NCI-H1436 (cell line): ENCODE data around the gene DCXR.

ENCODE experiments used
- DNase-seq: peaks from one replicate; lab custom pipeline; 2025; lab: John Stamatoyannopoulos, UW

The DCXR gene

DNA sequence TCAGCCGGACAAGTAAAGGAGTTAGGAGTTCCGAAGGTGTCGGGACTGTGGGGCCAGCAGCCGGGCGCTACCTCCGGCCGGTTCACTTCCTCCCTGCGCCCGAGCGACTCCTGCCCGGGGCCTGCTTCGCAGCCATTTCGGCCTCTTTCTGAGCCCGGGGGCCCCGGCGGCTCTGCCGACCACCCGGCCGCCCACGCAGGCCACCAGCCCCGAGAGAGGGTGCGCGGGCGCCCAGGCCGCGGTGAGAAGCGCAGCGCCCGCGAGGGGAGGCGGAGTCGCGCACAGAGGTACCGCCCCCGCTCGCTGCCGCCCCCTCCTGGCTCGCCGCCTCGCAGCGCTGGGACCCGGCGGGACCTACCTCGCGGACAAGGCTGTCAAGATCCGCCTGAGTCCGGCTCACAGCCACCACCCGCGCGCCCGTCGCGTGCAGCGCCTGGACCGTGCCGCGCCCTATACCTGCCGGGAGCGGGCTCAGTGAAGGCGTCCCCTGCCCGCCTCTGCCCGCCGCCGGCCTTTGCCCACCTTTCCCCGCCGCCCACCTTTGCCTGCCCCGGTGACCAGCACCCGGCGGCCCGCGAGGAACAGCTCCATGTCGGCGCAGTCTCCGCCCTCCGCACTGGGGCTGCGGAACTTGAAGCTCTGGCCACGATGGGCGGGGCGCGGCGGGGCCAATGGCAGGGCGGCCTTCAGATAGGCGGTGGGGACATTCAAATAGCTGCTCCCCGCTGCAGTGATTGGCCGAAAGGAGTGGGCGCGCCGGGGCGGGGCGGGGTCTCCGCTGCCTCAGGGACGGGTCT is at the start of gene DCXR:
Gene DCXR (minus strand): TSS at position 606 of the 797 bp plus-strand sequence. CDS start 15 bp downstream, at position 591.
- peak; percentile 99 for DNase-seq

DNA sequence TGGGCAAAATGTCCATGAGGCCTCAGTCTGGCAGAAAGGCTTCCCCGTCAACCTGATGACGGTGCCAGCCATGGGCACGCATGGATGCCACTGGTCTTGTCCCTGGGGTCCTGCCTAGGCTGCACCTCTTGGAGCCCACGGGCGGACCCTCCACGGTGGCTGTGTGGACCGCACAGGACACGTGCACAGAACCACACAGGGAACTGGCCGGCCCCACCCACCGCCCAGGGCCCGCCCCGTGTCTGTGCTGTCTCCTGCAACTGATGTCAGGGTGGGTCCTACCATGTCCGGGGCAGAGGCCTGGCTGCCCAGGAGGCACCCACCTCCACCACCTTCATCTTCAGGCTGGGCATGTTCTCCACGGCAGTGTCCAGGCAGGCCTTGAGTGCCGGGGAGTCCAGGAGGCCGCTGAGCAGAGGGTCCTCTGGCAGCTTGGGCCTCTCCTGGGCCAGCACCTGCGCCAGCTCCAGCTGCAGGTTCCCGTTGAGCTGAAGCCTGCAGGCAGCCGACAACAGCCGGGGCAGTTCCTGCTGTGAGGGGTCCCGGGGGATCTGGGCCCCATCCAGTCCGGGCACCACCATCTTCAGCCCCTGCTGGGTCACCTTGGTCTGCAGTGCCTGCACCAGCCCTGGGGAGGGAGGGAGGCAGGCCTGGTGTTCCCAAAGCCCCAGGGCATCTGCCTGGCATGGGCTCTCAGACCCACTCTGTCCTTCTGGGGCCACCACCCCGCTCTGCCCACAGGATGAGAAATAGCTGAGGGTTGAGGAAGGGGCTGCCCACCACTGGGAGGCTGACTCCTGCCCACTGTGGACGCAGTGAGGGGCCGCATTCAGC is 48.7 kb upstream of the DCXR start:
- no peak for DNase-seq

DNA sequence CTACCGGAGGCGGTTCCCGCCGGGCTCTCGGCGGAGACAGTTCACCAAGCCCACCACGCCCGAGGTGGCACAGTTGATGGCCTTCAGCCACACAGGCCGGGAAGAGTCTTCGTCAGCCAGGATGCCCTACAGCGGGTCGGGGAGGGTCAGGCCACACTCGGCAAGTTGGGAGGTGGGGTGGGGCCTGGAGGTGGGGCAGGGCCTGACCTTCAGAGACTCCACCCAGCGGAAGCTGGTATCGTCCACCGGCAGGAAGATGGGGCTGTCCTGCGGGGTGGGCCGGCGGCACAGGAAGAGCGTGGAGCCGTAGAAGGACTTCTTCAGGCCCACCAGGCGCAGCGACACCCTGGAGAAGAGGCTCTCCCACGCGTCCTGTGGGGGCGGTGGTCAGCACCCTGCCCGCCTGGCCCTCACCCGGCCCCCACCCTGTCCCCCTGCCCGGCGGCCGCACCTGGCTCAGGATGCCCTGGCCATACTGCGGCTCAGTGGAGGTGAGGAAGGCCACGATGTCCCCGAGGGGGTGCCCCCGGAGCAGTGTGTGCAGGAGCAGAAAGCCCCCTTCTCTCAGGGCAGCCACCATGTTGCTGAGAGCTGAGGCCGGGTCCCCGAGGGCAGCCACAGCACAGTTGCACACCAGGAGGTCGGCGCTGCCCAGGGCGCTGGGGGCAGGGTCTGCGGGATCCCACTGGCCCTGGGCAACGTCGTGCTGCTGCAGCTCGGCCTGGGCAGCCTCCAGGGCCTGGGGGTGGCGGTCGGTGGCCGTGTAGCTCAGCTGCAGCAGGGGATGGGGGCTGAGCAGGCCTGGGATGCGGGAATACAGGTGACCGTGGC is 47.7 kb upstream of the DCXR start:
- no peak for DNase-seq

DNA sequence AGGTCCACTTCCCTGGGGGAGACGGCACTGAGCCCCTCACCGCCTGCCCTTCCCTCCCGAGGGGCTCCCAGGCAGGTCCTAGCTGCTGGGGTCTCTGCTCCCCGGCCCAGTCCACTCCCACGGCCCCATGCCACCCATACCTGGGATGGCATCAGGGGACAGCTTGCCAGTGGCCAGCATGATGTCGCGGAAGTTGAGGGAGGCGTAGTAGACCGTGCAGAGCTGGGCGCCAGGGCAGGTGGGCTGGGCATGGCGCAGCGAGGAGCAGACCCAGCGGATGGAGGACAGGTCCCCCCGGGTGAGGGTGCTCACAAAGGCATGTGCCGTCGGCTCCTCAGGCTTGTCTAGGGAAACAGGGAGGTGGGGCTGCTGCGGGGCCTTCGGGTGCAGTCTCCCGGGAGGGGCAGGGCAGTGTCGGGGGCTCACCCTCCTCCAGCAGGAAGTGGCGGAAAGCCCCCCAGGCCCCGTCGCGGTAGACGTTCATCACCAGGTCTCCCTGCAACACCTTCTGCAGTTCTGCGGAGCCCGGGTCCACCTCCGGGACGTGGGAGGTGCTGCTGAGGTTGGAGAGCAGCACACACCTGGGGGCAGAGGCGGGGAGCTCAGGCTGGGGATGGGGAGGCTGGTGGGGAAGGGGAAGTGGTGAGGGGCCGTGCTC is 47.0 kb upstream of the DCXR start:
- no peak for DNase-seq

DNA sequence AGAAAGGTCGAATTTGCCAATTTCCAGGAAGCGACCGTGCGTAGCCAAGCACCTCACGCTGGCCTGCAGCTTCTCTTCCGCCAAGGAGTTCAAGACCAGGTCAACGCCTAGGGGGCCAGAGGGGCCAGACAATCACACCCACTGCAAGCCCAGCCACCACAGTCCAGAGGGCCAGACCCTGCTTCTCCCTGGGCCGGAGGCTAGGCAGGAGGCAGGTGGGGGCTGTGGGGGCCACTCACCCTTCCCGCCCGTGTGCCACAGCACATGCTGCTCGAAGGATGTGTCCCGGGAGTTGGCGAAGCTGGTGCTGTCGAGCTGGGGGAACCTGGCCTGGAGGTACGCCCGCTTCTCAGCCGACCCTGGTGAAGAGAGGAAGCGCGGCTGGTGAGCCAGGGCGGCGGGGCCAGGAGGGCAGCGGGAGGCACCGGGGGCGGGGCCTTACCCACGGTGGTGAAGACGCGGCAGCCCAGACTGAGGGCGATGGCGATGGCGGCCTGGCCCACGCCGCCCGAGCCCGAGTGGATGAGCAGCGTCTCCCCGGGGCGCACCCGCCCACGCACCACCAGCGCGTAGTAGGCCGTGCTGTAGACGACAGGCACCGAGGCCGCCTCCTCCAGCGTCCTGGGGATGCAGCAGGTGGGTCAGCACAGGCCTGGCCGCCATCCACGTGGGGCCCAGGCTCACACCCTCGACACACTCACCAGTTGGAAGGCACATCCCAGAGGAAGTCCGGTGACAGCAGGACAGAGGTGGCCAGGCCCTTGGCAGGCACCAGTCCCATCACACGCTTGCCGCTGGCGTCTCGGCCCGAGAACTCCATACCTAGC is 46.2 kb upstream of the DCXR start:
- no peak for DNase-seq

DNA sequence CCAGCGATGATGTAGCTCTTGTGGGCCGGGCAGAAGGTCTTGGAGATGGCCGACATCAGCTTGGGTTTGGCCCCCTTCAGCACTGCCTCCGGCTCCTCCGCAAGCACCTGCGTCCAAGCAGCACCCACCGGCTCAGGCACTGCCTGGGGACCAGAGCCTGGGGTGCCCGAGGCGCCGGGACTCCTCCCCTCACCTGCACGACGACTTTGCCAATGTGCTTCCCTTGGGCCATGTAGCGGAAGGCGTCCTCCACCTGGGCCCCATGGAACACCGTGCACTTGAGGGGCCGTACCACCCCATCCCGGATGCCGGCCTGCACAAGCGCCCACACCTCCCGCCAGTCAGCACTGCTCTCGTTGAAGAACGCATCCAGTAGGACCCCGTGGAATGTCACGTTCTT is 45.5 kb upstream of the DCXR start:
- no peak for DNase-seq

DNA sequence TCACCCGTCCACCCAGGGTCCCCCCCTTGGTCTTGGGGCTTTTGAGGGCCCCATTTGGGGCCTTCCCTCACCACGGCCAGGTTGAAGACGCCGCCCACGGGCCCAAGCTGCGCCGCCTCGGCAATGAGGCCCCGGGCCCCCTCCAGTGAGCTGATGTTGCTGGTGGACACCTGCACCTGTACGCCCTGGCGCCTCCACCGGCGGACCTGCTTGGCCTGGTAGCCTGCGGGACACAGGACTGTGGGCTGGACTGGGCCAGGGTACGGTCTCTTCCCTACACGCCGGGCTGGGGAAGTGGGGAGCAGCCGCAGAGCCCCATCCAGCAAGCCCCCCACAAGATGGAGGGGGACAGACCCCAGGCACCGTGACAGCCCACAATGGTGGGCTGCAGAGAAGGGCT is 45.0 kb upstream of the DCXR start:
- DNase-seq = no peak

DNA sequence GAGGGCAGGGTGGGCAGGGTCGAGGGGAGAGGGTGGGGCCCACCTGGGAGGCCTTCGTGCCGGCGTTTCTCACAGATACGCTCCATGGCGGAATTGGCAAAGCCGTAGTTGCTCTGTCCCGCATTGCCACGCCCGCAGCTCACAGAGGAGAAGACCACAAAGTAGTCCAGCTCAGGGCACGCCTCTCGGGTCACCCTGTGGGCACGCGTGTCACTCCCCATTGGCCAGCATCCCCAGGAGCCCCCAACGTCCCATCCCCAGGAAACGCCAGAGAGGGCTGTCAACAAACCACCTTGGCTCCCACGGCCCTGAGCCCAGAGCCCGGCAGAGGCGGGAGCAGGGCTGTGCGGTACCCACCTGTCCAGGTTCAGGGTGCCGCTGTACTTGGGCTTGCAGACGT is 44.5 kb upstream of the DCXR start:
- no peak for DNase-seq

DNA sequence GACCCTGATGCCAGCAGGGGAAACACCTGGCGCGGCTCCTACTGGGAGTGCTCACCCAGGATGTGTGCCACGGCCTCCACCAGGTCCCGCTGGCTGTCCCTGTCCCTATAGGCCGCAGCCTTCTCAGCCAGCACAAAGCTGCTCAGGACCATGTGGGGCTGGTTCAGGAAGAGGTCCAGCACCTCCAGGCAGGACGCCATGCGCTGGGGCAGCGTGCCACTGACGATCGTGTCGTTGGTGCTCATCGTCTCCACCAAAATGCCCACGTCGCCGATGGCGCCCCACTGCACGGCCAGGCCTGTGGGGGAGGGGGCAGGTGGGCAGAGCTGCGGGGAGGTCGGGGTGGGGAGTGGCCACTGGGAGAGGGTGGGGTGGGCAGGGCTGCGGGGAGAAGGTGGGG is 44.0 kb upstream of the DCXR start:
- no peak for DNase-seq

DNA sequence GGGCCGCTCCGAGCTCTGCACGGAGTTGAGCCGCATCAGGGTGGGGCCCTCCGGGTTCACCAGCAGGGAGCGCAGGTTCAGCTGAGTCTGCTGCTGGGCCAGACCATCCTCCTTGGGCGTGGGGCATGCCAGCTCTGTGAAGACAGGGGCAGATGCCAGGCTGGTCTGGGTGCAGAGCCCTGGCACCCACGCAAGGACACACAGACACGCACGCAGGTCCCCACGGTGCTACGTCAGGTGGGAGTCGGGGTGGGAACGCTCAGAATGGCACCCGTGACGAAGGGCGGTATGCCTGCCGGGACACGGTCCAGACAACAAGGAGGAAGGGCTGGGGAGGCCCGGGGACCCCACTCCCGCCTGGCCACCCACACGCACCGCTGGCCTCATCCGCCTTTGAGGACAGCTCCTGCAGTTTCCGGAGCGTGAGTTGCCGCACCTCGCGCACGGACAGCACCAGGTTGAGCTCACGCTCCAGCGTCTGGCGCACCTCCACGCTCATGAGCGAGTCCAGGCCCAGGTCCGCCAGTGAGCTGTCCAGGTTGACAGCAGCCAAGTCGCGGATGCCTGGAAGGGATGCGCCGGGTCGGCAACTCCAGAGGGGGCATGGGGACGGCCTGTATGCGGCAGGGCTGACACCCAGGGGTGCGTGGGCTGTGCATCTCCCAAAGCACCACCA is 43.4 kb upstream of the DCXR start:
- no peak for DNase-seq

DNA sequence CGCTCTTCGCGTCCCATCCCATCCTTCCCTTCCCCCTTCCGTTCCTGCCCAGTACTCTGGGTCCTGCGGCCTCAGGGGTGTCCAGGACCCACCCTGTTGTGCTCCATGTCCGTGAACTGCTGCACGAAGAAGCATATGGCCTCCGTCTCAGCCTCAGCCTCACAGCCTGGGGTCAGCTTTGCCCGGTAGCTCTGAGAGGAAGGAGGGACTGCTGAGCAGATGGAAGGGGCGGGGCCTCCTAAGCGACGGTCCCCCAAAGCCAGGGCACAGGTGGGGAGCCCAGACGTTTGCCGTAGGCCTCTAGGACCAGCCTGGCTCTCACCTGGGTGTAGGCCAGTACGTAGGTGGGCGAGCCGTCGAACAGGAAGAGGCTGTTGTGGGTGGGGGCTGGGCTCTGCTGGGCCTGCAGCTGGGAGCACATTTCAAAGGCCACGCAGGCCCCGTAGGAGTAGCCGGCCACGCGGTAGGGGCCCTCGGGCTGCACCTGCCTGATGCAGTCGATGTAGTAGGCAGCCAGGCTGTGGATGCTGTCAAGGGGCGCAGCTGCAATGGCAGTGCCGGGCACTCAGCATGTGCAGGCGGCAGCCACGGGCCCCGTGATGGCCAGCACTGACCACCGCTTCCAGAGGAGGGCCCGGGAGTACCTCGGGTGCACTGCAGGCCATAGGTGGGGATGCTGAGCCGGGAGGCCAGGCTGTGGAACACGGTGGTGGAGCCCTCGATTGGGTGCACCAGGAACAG is 42.7 kb upstream of the DCXR start:
- DNase-seq = no peak

DNA sequence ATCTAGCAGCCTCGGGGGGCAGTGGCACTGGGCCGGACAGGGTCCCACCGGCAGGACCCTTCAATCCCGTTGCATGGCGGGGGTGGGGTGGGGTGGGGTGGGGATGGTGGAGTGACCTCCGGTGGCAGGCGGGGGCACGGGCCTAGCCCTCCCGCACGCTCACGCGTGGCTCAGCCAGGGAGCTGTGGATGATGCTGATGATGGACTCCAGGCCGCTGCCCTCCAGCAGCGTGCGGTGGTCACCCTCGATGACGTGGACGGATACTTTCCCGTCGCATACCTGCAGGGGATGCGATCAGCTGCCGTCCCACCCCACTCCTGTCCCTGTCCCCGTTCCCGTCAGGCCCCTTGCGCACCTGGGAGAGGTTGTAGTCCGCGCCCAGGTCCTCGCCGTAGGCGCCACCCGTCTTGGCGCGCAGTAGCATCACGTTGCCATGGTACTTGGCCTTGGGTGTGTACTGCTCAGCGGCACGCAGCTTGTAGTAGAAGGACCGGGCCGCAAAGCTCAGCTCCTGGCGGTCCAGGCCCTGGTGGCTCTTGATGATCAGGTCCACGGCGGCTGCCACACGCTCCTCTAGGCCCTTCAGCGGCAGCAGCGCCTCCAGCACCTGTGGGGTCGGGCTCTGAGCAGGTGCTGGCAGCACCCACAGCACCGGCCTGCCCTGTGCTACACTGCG is 41.6 kb upstream of the DCXR start:
- no peak for DNase-seq

DNA sequence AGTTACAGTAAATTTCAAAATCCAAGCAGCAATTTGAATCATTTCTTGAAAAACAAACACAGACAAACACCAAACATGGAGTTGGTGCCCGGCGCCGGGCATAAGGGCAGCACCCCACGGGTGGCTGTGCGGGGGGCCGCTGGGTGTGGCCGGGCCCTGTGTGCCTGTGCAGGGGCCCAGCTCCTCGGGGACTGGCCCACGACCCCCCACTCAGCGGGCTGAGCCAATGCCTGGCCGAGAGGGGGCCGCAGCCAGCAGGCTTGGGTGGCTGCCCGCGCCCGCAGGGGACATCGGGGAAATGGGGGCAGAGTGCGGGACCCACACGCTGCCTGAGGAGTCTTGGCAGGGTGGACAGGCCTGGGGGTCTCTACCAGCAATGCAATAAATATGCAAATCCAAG is 40.9 kb upstream of the DCXR start:
- no peak for DNase-seq

DNA sequence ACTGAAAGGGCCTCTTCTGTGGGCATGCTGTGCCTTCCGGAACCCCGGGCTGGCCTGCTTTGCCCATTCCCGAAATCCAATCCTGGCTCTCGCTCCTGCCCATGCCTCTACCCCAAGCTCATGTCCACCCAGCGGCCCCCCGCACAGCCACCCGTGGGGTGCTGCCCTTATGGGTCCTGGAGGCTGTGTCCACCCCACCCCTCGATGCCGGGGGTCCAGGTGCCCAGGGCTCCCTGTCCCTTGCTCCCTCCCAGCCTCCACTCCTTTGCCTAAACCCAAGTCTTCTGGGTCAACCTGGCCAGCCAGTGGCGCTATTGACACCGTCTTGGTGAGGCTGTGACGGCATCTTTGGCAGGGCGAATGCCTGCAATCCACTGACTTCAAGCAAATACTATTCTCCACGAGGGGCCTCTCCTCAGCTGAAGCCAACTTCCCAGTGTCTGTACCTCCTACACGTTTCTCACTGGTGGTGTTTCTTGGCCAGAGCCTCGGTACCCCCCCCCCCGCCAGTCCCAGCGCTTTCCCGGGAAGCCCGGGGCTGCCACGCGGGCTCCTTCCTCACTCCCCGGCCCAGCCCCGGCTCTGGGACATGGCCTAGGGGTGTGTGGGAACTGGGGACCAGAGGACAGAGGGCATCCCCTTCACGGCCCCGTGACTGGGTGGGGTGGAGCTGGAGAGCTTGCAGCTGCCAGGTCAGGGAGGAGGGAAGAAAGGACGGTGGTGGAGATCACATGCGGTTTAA is 40.3 kb upstream of the DCXR start:
- no peak for DNase-seq

DNA sequence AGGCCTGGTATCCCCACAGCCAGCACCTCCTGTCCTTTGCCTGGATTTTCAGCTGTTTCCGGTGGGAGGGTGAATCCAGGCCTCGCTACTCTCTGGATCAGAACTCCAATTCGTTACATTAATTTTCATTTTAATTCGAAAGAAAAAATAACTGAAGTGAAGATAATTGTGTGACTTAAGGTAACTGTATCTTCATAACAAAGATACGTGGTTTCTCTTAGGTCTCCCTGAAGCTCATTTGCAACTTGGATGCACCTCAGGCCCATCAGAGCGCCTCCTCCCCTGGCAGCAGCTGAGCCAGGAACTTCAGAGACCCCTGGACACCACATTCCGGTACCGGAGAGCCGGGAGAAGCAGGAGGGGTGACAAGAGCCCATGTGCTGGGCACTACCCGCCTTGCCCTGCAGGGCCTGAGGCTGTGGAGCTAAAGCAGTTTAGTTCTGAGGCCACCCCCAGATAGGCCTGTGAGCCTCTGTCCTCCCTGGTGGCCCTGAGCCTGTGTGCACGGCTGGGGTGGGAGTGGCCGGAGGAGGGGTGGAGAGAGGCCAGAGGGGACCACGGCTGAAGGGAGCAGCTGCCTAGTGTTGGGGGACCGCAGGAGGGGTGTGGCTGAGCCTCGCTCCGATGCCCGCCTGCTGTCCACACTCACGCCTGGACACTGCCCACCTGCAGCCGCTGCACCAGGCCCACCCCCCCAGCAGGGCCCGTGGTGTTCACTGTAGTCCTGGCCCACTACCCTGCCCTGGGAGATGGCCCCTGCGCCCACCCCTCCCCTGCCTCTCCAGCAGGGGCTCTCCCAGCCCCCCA is 39.5 kb upstream of the DCXR start:
- DNase-seq = no peak

DNA sequence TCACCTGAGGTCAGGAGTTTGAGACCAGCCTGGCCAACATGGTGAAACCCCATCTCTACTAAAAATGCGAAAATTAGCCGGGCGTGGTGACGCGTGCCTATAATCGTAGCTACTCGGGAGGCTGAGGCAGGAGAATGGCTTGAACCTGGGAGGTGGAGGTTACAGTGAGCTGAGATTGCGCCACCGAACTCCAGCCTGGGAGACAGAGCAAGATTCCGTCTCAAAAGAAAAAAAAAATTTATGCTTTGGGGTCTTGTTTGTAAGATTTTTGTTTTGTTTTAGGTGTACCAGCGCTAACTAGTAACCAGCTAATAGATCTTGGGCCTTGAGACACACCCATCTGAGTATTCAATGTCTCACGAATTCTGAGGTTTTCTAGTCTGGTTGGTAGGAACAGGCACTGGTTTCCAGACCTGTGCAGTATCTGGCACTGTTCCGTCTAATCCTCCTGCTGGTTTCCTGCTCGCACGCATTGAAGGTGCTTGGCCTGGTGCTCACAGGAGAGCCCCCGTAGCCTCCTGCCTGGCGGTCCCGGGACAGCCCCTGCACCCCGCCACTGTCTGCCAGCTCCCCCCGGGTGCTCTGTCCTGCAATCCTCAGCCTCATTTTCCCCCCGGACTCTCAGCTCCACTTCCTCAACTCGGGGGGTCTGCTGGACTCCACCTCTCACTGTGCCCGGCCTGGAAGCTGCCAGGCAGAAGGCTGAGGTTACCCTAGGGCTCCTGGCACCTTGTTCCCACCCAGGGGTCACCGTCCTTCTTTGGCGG is 38.7 kb upstream of the DCXR start:
- DNase-seq = no peak

DNA sequence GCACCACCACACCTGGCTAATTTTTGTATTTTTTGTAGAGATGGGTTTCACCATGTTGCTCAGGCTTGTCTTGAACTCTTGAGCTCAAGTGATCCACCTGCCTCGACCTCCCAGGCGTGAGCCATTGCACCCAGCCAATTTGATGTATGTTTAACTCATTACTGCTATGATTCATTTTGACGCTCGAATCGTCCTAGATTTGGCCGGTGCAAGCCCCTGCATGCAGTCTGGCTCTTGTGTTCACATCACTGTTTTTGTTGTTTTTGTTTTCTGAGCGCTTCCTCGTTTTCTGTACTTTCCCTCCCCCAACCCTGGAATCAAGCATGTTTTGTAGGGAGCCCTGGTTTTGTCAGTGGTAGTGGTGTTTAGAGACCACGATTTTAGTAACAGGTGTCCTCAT is 35.9 kb upstream of the DCXR start:
- no peak for DNase-seq
